Activated naive CD4-positive, alpha-beta T cell treated with anti-CD3 and anti-CD28 coated beads, Interleukin-2, amount 50 U/mL, for 24 hours (primary cell): ENCODE data around the gene UGT1A10.
"Not testable (repeated sequence)": the region's sequence is repeated elsewhere in the genome, so short reads cannot be mapped to it uniquely, and the experiment has no call there.

Experiments used
- H3K27ac Mint-ChIP-seq: one replicate; pipeline ENCODE4 v1.8.0; 2021; ENCODE audit warnings: mild to moderate bottlenecking, mixed read lengths
- H3K27me3 Mint-ChIP-seq: one replicate; pipeline ENCODE4 v1.8.0; 2021; ENCODE audit warnings: mixed read lengths
- H3K36me3 Mint-ChIP-seq: one replicate; pipeline ENCODE4 v1.8.0; 2021; ENCODE audit warnings: mixed read lengths
- H3K4me1 Mint-ChIP-seq: one replicate; pipeline ENCODE4 v1.8.0; 2021; ENCODE audit warnings: mixed read lengths
- H3K4me3 Mint-ChIP-seq: one replicate; pipeline ENCODE4 v1.8.0; 2021; ENCODE audit warnings: mild to moderate bottlenecking, mixed read lengths
- H3K9me3 Mint-ChIP-seq: one replicate; pipeline ENCODE4 v1.8.0; 2021; ENCODE audit warnings: mixed read lengths

Gene UGT1A10

GRCh38 chr2:233636306-233636705 lies at the start of gene UGT1A10:
TSS of gene UGT1A10 (plus strand) at chr2:233636448. CDS start at chr2:233636523, 75 bp downstream.
- H3K36me3 Mint-ChIP-seq, H3K27ac Mint-ChIP-seq, H3K9me3 Mint-ChIP-seq, H3K4me3 Mint-ChIP-seq, H3K4me1 Mint-ChIP-seq: not testable (repeated sequence)
- peaks cover 27% of the 10 kb centered on the region for H3K27me3 Mint-ChIP-seq

GRCh38 chr2:233588400-233588799 lies 47.8 kb upstream of the UGT1A10 start:
- Mint-ChIP-seq H3K27ac (no peak overlapping the region), H3K4me3 (no peak overlapping the region), H3K27me3 (peaks cover 14% of the 10 kb centered on the region), H3K9me3 (no peaks in the 10 kb centered on the region), H3K36me3 (peaks cover 3% of the 10 kb centered on the region), H3K4me1 (no peaks in the 10 kb centered on the region)

- H3K4me1 Mint-ChIP-seq, H3K4me3 Mint-ChIP-seq, H3K36me3 Mint-ChIP-seq, H3K27ac Mint-ChIP-seq, H3K9me3 Mint-ChIP-seq, H3K27me3 Mint-ChIP-seq: not testable (repeated sequence)
These were observed 43.5 kb upstream of the UGT1A10 start for GRCh38 chr2:233592706-233593105.

DNA sequence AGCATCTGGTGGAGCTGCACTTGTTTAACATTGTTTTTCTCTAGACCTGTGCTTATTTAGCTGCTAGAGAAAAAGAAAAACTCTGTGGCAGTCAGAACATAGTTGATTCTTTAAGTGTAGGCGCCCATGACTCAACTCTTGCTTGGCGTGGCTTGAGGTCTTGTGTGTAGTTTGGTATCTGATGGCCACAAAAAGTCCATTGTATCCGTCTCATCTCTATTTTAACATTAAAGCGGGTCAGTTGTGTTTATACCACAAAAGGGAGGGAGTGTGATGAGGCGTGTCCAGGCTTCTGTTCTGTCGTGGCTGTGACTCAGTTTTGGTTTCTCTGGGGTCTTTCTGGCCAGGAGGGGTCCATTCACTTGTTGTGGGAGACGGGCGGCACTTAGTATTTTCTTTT lies 43.0 kb upstream of the UGT1A10 start:
- Mint-ChIP-seq H3K4me3 (no peak overlapping the region), H3K9me3 (no peaks in the 10 kb centered on the region), H3K36me3 (no peaks in the 10 kb centered on the region), H3K4me1 (no peaks in the 10 kb centered on the region), H3K27ac (no peak overlapping the region), H3K27me3 (peaks cover 6% of the 10 kb centered on the region)

GRCh38 chr2:233597522-233597921 lies 38.7 kb upstream of the UGT1A10 start:
- Mint-ChIP-seq H3K4me3 (no peak overlapping the region), H3K27me3 (peaks cover 8% of the 10 kb centered on the region), H3K27ac (no peak overlapping the region), H3K36me3 (no peaks in the 10 kb centered on the region), H3K9me3 (no peaks in the 10 kb centered on the region), H3K4me1 (no peaks in the 10 kb centered on the region)

- no peaks in the 10 kb centered on the region for H3K9me3 Mint-ChIP-seq
These were observed 37.3 kb upstream of the UGT1A10 start for GRCh38 chr2:233598952-233599351.

DNA sequence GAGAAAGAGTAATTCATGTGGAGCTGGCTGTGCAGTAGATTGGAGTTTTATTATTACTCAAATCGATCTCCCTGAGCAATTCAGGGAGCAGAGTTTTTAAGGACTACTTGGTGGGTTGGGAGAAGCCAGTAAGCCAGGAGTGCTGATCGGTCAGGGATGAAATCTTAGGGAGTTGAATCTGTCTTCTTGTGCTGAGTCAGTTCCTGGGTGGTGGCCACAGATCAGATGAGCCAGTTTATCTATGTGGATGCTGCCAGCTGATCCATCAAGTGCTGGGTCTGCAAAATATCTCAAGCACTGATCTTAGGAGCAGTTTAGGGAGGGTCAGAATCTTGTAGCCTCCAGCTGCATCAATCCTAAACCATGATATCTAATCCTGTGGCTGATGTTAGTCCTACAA lies 35.9 kb upstream of the UGT1A10 start:
- no peak overlapping the region for H3K4me3 Mint-ChIP-seq
- peaks cover 9% of the 10 kb centered on the region for H3K27me3 Mint-ChIP-seq
- H3K4me1 Mint-ChIP-seq, result no peaks in the 10 kb centered on the region
- H3K9me3 Mint-ChIP-seq, result no peaks in the 10 kb centered on the region
- no peaks in the 10 kb centered on the region for H3K36me3 Mint-ChIP-seq
- H3K27ac Mint-ChIP-seq, result no peak overlapping the region

More at GRCh38 chr2:233598952-233599351, 37.3 kb upstream of the UGT1A10 start:
- Mint-ChIP-seq H3K4me1 (no peaks in the 10 kb centered on the region), H3K36me3 (no peaks in the 10 kb centered on the region), H3K4me3 (no peak overlapping the region), H3K27me3 (peaks cover 8% of the 10 kb centered on the region), H3K27ac (no peak overlapping the region)

DNA sequence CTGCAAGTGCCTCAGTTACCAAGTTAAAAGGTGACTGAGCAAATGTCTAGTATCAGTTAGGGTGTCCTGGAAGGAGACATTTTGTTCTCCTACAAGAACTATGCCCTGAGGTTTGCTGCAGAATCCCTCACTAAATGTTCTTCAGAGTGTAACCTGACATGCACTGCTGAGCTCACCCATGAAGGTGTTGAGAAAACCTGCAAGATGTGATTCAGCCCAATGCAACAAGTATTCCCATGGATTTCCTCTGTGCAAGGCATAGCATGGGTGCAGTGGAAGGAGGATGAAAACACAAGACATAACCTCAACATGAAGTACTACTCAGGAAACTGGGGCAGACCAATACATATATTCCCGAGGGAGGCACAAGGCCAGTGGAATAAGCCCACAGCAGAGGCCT lies 34.2 kb upstream of the UGT1A10 start:
- no peak overlapping the region for H3K27ac Mint-ChIP-seq
- no peak overlapping the region for H3K4me3 Mint-ChIP-seq
- H3K27me3 Mint-ChIP-seq, result peaks cover 9% of the 10 kb centered on the region
- H3K9me3 Mint-ChIP-seq, result no peaks in the 10 kb centered on the region
- H3K36me3 Mint-ChIP-seq, result no peaks in the 10 kb centered on the region
- no peaks in the 10 kb centered on the region for H3K4me1 Mint-ChIP-seq

DNA sequence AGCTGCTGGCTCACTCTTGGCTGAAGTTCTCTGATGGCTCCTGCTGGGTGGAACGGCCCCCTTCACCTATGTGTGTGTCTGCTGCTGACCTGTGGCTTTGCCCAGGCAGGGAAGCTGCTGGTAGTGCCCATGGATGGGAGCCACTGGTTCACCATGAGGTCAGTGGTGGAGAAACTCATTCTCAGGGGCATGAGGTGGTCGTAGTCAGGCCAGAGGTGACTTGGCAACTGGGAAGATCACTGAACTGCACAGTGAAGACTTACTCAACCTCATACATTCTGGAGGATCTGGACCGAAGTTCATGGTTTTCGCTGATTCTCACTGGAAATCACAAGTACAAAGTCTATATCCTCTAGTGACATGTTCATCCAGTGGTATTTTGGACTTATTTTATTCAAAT lies 32.7 kb upstream of the UGT1A10 start:
- H3K36me3 Mint-ChIP-seq, result no peaks in the 10 kb centered on the region
- H3K4me3 Mint-ChIP-seq, result no peak overlapping the region
- peaks cover 9% of the 10 kb centered on the region for H3K27me3 Mint-ChIP-seq
- no peaks in the 10 kb centered on the region for H3K9me3 Mint-ChIP-seq
- H3K27ac Mint-ChIP-seq, result no peak overlapping the region
- no peaks in the 10 kb centered on the region for H3K4me1 Mint-ChIP-seq

DNA sequence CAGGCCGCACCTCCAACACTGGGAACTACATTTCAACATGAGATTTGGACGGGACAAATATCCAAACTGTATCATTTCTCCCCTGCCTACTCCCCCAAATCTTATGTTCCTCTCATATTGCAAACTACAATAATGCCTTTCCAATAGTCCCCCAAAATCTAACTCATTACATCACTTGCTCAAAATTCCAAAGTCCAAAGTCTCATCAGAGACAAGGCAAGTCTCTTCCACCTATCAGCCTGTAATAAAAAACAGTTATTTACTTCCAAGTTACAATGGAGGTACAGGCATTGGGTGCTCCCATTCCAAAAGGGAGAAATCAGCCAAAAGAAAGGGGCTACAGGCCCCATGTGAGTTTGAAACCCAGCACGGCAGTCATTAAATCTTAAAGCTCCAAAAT lies 31.4 kb upstream of the UGT1A10 start:
- H3K36me3 Mint-ChIP-seq, result no peaks in the 10 kb centered on the region
- no peaks in the 10 kb centered on the region for H3K9me3 Mint-ChIP-seq
- H3K4me3 Mint-ChIP-seq, result no peak overlapping the region
- H3K27ac Mint-ChIP-seq, result no peak overlapping the region
- H3K4me1 Mint-ChIP-seq, result no peaks in the 10 kb centered on the region
- H3K27me3 Mint-ChIP-seq, result peaks cover 9% of the 10 kb centered on the region

DNA sequence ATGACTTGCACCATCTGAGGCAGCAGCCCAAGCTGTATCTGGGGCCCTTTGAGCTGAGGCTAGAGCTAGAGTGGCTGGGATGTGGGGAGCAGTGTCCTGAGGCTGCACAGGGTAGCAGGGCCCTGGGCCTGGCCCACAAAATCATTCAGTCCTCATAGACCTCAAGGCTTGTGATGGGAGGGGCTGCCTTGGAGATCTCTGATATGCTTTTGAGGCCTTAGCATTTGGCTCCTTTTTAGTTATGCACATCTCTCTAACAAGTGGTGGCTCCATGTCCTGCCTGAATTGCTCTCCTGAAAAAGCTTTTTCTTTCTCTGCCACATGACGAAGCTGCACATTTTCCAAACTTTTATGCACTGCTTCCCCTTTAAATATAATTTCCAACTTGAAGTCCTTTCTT lies 30.6 kb upstream of the UGT1A10 start:
- H3K27me3 Mint-ChIP-seq, result peaks cover 10% of the 10 kb centered on the region
- no peak overlapping the region for H3K27ac Mint-ChIP-seq
- no peaks in the 10 kb centered on the region for H3K4me1 Mint-ChIP-seq
- no peak overlapping the region for H3K4me3 Mint-ChIP-seq
- peaks cover under 1% of the 10 kb centered on the region for H3K9me3 Mint-ChIP-seq
- H3K36me3 Mint-ChIP-seq, result no peaks in the 10 kb centered on the region

GRCh38 chr2:233611284-233611683 lies 25.0 kb upstream of the UGT1A10 start:
- Mint-ChIP-seq H3K4me1 (no peaks in the 10 kb centered on the region), H3K27me3 (peaks cover 15% of the 10 kb centered on the region), H3K27ac (no peak overlapping the region), H3K36me3 (peaks cover 2% of the 10 kb centered on the region), H3K4me3 (no peak overlapping the region), H3K9me3 (peaks cover 11% of the 10 kb centered on the region)

DNA sequence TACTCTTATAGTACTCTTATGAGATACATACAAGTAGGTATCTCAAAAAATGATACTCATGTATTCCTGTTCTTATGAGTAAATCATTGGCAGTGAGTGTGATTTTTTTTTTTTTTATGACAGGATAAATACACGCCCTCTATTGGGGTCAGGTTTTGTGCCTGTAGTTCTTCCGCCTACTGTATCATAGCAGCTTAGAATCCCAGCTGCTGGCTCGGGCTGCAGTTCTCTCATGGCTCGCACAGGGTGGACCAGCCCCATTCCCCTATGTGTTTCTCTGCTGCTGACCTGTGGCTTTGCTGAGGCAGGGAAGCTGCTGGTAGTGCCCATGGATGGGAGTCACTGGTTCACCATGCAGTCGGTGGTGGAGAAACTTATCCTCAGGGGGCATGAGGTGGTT lies 18.8 kb upstream of the UGT1A10 start, which contains the start of gene UGT1A8:
UGT1A8 (plus strand) TSS at position 158 of the 400 bp plus-strand sequence; CDS start at position 233, 75 bp downstream.
- peaks cover 28% of the 10 kb centered on the region for H3K27me3 Mint-ChIP-seq
- not testable (repeated sequence) for H3K4me1 Mint-ChIP-seq, H3K27ac Mint-ChIP-seq, H3K4me3 Mint-ChIP-seq, H3K36me3 Mint-ChIP-seq, H3K9me3 Mint-ChIP-seq

DNA sequence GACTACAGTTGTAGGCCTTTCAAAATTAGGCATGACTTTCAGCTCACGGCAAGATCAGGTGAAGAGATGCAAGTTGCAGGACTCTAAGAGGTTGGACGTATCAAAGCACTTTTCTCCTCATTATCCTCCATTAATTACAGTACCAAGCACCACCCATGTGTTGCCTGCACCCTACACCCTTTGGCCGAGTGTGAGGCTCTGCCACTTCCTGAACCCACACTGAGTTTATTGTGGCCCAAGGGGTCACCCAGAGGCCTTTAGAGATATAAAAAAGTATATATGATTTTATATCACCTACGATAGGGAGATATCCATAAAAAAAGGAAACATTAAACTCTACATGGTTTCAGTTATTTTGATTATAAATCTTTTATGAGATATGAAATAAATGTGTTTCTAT lies 16.0 kb upstream of the UGT1A10 start:
- Mint-ChIP-seq H3K4me1 (no peaks in the 10 kb centered on the region), H3K9me3 (no peaks in the 10 kb centered on the region), H3K36me3 (no peaks in the 10 kb centered on the region), H3K4me3 (no peak overlapping the region), H3K27me3 (peaks cover 25% of the 10 kb centered on the region), H3K27ac (no peak overlapping the region)

DNA sequence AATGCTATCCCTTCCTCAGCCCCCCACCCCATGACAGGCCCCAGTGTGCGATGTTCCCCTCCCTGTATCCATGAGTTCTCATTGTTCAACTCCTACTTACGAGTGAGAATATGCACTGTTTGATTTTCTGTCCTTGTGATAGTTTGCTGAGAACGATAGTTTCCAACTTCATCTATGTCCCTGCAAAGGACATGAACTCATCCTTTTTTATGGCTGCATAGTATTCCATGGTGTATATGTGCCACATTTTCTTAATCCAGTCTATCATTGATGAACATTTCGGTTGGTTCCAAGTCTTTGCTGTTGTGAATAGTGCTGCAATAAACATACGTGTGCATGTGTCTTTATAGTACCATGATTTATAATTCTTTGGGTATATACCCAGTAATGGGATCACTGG lies 14.4 kb upstream of the UGT1A10 start:
- H3K9me3 Mint-ChIP-seq, result not testable (repeated sequence)

GRCh38 chr2:233627331-233628025 lies 8.8 kb upstream of the UGT1A10 start:
- no peak overlapping the region for H3K4me3 Mint-ChIP-seq
- H3K9me3 Mint-ChIP-seq, result peaks cover 33% of the 10 kb centered on the region
- peaks cover 27% of the 10 kb centered on the region for H3K27me3 Mint-ChIP-seq
- H3K27ac Mint-ChIP-seq, result no peak overlapping the region
- peaks cover 2% of the 10 kb centered on the region for H3K36me3 Mint-ChIP-seq
- no peaks in the 10 kb centered on the region for H3K4me1 Mint-ChIP-seq

More for the DNA sequence above, 14.4 kb upstream of the UGT1A10 start:
- not testable (repeated sequence) for H3K27ac Mint-ChIP-seq, H3K4me1 Mint-ChIP-seq, H3K4me3 Mint-ChIP-seq, H3K36me3 Mint-ChIP-seq
- peaks cover 27% of the 10 kb centered on the region for H3K27me3 Mint-ChIP-seq

DNA sequence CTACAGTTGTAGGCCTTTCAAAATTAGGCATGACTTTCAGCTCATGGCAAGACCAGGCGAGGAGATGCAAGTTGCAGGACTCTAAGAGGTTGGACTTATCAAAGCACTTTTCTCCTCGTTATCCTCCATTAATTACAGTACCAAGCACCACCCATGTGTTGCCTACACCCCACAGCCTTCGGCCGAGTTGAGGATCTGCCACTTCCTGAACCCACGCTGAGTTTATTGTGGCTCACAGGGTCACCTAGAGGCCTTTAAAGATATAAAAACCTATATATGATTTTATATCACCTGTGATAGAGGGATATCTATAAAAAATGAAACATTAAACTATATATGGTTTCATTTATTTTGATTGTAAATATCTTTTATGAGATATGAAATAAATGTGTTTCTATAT lies 2.6 kb downstream of the UGT1A10 start:
- Mint-ChIP-seq H3K4me1 (peaks cover 9% of the 10 kb centered on the region), H3K4me3 (no peak overlapping the region), H3K27me3 (peaks cover 17% of the 10 kb centered on the region), H3K36me3 (peaks cover 1% of the 10 kb centered on the region), H3K9me3 (peaks cover 14% of the 10 kb centered on the region), H3K27ac (no peak overlapping the region)
